Mucosa of descending colon (tissue), 3 donors: Measurements from ENCODE around the gene AP3M1. TPM values are rescaled to one million over a fixed set of nuclear protein-coding genes. Genes with fewer than 3 reads are reported as not detected.
A peak's percentile ranks its signal among the peaks of the same experiment; 100 is the strongest.

Experiments
- ATAC-seq: fragments of 200-7000 bp; cut with Tn5 transposase; one replicate; pipeline ENCODE4 v1.9.1; 2020; ENCODE audit warnings: mild to moderate bottlenecking, moderate library complexity
- DNase-seq, 3 donors: peaks; one replicate each; pipeline ENCODE4 v3.0.0-alpha.2; 2020
- H3K36me3 ChIP-seq: fragments of 200-600 bp; one replicate; pipeline ENCODE4 v1.8.0; 2021; ENCODE audit warnings: low read depth, mild to moderate bottlenecking
- H3K4me1 ChIP-seq: fragments of 200-600 bp; one replicate; pipeline ENCODE4 v1.8.0; 2021; ENCODE audit warnings: low read depth, mild to moderate bottlenecking
- H3K4me3 ChIP-seq: fragments of 200-600 bp; one replicate; pipeline ENCODE4 v1.8.0; 2021; ENCODE audit warnings: mild to moderate bottlenecking
- H3K9me3 ChIP-seq: fragments of 200-600 bp; one replicate; pipeline ENCODE4 v1.8.0; 2021; ENCODE audit warnings: mild to moderate bottlenecking
- CTCF ChIP-seq: fragments of 200-600 bp; IDR thresholded peaks from one replicate; pipeline ENCODE4 v1.8.0; 2022; ENCODE audit warnings: antibody characterized with exemption, mild to moderate bottlenecking
- intact Hi-C, 2 donors: fragments of 100-400 bp; cut with DNase I in 1 of 2; cut with micrococcal nuclease in 1 of 2; formaldehyde crosslinking; loops; one replicate each; pipeline versions ENCODE4 v1.11.0 to v1.11.1; 2022; cut with DNase I, micrococcal nuclease
- total RNA-seq, 3 donors: library from RNA; stranded (reverse); fragmentation: NEBNext Ultra II Directional in 2 of 3; extraction: Animal tissue kit (Norgen Biotek cat#: 25700) in 2 of 3; gene quantifications; one replicate each; pipeline versions ENCODE4 v1.2.1 to v1.2.4, GENCODE V29; 2021 to 2023
- donor health status: DM: no; HTN: no; CAD: no; lungs with moderate emphysema.
- donor health status: DM: no; HTN: no; CAD: no.
- donor health status: DM: no; HTN: yes; CAD: no.

The AP3M1 gene
- total RNA-seq, 3 donors from 2014 or later: 25.3 to 36.9 (median 33.7) TPM

GRCh38 chr10:74177140-74177677 is 26.6 kb upstream of the AP3M1 start:
- Histone ChIP-seq H3K4me1 (peaks cover 6% of the 10 kb centered on the region), H3K4me3 (peak overlapping the region; percentile 48), H3K9me3 (no peaks in the 10 kb centered on the region), H3K36me3 (no peaks in the 10 kb centered on the region)
- intact Hi-C loops: no loop called here
- ATAC-seq (peak; percentile 44), DNase-seq (peak; percentile 42 to 73 (median 71))
- TF ChIP-seq CTCF: no peak

- ATAC-seq: peak; percentile 94
- intact Hi-C loops: no loop called here
Measured at GRCh38 chr10:74176380-74177139, 25.9 kb upstream of the AP3M1 start.

GRCh38 chr10:74175510-74176379 is 25.1 kb upstream of the AP3M1 start:
- no peaks in the 10 kb centered on the region for H3K9me3 ChIP-seq
- DNase-seq (no peak), ATAC-seq (peak; percentile 1)
- no peak for TF ChIP-seq CTCF
- H3K36me3 ChIP-seq: no peaks in the 10 kb centered on the region
- peaks cover 6% of the 10 kb centered on the region for H3K4me1 ChIP-seq
- intact Hi-C loops: no loop called here
- peak overlapping the region; percentile 48 for H3K4me3 ChIP-seq

More at GRCh38 chr10:74176380-74177139, 25.9 kb upstream of the AP3M1 start:
- Histone ChIP-seq H3K36me3 (no peaks in the 10 kb centered on the region), H3K4me3 (peak overlapping the region; percentile 48), H3K9me3 (no peaks in the 10 kb centered on the region), H3K4me1 (peaks cover 6% of the 10 kb centered on the region)
- DNase-seq: peak; percentile 96 to 98 (median 96)
- no peak for TF ChIP-seq CTCF

GRCh38 chr10:74174521-74174920 is 23.9 kb upstream of the AP3M1 start:
- peak; percentile 29 for ATAC-seq
- TF ChIP-seq CTCF: no peak
- H3K36me3 ChIP-seq: no peaks in the 10 kb centered on the region
- no peak for DNase-seq
- no peaks in the 10 kb centered on the region for H3K9me3 ChIP-seq
- peaks cover 6% of the 10 kb centered on the region for H3K4me1 ChIP-seq
- intact Hi-C loops: no loop called here
- no peak overlapping the region for H3K4me3 ChIP-seq

GRCh38 chr10:74171625-74172024 is 21.0 kb upstream of the AP3M1 start:
- intact Hi-C loops: no loop called here
- TF ChIP-seq CTCF: no peak
- no peaks in the 10 kb centered on the region for H3K36me3 ChIP-seq
- H3K4me3 ChIP-seq: no peak overlapping the region
- no peaks in the 10 kb centered on the region for H3K4me1 ChIP-seq
- ATAC-seq (no peak), DNase-seq (no peak)
- H3K9me3 ChIP-seq: no peaks in the 10 kb centered on the region
